Activated CD8-positive, alpha-beta memory T cell treated with anti-CD3 and anti-CD28 coated beads, Interleukin-2, amount 50 U/mL, for 1 hour (primary cell): ENCODE results near the gene LRRK1.

Experiments
- DNase-seq: peaks from one replicate; pipeline ENCODE4 v3.0.0-alpha.2; 2020; ENCODE audit errors: extremely low read depth

The LRRK1 gene

DNA sequence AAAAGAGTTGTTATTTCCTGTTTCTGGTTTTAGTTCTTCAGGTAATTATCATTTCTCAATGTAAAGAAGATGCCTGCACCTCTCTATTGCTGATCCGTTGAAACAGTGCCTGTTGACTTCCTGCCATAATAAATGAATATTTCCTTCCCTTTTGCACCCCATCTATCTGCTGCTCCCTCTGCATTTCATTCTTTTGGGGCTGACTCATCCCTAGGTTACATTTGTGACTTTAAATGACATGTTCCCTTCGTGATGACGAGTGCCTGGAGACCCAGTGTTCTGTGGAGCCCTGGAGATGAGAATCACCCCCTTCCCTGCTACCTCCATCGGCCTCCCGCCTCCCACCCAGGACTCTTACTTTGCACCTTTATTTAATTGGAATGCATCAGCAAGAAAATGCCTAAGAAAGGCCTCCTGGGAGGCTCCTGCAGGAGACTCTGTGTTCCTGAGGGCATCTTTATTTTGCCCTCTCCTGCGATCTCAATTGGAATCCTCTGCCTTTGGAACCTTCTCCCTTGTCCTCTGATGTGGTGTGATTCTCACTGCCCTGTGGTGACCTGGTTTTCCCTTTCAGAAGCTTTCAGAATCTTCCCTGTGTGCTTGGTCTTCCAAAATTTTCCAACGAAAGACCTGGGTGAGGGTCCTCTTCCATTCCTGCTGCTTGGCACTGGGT, 13.7 kb downstream of the LRRK1 start:
- DNase-seq = no peak

DNA sequence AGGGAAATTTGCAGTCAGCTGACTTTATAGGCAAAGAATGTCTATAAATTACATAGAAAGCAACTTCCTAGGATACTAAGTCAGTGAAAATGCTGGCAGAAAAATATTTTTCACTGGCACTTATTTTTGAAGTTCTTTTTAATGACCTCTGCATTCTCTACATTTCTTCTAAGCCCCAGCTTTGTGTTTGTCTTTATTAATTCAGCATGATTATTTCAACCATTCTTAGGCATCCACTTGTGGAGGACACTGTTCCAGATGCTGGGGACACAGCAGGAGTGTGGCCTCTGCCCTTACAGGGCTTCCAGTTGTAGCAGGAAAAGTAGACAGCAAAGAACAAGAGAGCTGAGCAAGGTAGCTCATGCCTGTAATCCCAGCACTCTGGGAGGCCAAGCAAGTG, 15.0 kb downstream of the LRRK1 start:
- no peak for DNase-seq

DNA sequence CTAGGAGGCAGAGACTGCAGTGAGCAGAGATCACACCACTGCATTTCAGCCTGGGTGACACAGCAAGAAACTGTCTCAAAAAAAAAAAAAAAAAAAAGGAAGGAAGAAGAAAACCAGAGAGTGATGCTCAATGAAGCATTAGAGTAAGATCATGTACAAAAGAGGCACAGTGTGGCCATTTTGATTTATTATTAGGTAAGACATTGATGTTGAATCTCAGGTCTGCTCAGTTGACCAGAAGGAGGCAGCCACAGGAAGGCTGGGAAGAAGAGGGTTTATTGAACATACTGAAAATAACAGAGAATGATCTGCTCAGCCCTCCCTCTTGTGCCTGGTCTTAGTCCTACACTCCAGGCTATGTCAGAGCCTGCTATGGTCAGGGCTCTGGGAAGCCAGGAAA, 15.6 kb downstream of the LRRK1 start:
- no peak for DNase-seq

GRCh38 chr15:100937171-100937570, 18.0 kb downstream of the LRRK1 start:
- no peak for DNase-seq

DNA sequence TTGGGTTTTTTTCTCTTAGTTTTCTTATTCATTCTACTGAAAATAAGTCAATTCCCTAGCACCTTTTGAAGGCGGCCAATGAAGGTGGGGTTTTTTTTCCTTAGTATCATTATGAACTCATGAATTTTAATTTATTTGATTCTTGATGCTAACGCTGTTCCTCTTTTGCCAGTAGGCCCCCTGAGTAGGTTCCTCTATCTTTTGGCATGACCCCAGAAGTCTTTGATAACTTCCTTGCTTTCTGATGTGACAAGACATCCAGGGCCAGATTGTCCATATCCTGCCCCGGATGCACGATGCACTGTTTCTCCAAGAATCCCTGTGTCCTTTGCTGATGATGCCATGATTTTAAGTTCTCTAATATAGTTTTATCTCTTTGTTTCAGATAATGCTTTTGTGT, 20.6 kb downstream of the LRRK1 start:
- no peak for DNase-seq

- DNase-seq = no peak
Observed at GRCh38 chr15:100940767-100941379, 21.7 kb downstream of the LRRK1 start.

GRCh38 chr15:100941536-100941935, 22.4 kb downstream of the LRRK1 start:
- no peak for DNase-seq

DNA sequence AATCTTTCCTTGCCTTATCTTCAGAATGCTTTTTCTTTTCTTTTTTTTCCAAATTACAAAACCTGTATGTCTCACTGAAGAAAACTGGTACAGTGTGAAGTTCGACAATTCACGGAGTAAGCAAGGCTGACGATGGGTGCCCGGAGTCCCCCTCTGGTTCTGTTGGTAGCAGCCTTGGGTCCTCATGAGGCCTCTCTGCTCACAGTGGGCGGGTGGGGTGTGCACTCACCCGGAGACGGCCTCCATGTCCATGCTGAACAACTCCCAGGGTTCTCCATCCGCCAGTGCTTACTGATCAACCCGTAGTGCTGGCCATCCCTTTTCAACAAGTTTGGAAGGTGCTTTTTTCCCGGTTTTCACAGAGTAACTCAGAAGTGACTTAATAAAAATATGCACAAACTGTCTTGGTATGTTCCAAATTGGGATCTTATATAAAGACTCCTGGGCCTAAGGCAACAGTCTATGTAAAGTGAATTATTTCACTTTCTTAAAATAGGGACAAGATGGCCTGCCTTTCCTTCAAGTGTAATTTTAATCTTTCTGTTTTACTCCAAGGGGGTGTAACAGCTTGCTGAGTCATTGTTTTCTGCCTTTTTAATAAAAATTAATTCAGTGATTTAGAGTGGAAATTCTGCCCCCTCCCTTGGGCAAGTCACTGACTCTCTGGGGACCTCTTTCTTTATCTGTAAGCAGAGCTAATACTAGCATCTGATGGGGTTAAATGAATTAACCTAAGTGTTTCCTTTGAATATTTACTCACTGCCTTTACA, 23.7 kb downstream of the LRRK1 start:
- DNase-seq = no peak

- no peak for DNase-seq
Observed at GRCh38 chr15:100944244-100944895, 25.2 kb downstream of the LRRK1 start.

DNA sequence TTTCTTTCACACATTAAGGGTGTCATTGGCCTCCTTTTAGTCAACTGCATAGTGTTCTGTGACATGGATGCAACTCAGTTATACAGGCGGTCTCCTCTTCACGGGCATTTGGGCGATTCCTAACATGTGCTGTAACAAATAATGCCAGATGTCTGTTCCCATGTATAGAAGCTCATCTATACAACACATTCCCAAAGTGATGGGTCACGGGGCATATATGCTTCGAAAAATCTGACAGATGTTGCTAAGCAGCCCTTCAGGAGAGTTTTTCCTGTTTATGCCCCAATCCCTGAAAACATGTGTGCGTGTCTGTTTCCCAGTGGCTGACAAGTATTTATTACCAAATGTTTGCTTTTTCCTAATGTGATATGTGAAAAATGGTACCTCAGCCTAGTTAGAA, 25.8 kb downstream of the LRRK1 start:
- no peak for DNase-seq

GRCh38 chr15:100947760-100948429, 28.7 kb downstream of the LRRK1 start:
- no peak for DNase-seq

DNA sequence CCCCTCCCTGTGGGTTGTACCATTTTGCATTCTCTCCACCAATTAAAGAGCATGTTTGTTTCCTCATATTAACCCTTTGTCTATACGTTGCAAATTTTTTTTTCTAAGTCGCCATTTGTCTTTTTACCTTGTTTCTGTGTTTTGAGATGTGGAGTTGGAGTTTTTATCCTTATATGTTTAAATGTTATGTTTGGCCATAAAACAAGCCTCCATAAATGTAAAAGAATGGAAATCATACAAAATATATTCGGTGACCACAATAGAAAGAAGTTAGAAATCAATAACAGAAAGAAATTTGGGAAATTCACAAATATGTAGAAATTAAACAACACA, 29.2 kb downstream of the LRRK1 start:
- no peak for DNase-seq

DNA sequence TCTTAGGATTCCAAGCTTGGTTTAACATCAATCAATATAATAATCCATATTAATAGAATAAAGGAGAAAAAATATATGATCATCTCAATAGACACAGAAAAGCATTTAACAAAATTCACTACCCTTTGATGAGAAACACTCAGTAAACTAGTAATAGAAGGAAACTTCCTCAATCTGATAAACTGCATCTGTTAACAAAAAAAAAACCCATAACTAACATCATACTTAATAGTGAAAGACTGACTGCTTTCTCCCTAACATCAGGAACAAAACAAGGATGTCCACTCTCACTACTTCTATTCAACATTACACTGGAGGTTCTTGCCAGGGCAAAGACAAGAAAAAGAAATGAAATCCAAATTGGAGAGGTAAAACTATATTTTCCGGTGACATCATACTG, 30.5 kb downstream of the LRRK1 start:
- no peak for DNase-seq

- no peak for DNase-seq
Observed at GRCh38 chr15:100951965-100952364, 32.8 kb downstream of the LRRK1 start.

- DNase-seq = no peak
Observed at GRCh38 chr15:100952566-100952965, 33.4 kb downstream of the LRRK1 start.

GRCh38 chr15:100958326-100959065, 39.3 kb downstream of the LRRK1 start:
- DNase-seq = no peak

DNA sequence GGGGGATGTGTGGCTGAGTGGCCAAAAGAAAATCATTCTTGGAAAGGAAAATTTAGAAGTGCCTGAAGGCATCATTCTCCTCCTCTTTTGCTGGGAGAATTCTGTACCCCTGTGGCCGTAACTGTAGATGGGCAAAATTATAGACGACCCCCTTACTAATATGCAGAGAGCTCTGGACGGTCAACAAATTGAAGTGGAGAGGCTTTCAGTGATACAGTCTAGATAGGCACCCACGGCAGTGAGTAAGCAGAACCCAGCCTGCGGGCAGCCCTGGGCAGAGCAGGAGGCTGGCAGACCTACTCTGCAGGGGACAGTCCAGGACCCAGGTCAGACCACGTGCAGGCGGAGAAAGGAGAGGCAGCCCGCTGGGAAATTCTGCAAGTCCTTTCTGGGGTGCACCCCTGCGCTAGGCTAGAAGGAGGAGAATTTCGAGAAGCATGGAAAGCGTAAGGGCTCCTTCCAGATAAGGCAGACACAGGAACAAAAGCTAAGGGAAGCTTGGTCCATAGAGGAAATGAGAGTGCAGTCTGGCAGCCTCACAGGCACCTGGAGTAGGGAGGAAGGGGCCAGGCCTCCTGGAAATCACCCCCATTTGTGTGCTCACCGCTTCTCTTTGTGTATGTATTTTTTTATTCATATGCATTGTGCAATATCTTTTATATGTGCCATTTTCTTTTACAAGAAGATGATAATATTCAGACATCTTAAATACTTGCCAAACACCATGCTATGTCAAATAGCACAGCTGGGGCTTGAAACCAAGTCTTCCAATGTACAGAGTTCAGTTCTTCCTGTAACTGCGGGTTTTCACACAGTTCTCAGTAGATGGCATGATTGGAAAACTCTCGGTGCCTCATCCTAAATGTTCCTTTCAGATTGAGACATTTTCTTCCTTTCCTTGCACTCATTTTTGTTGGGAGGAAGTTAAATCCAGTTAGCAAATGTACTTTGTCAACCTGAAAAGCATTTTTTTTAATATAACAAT, 40.2 kb downstream of the LRRK1 start:
- DNase-seq = no peak

DNA sequence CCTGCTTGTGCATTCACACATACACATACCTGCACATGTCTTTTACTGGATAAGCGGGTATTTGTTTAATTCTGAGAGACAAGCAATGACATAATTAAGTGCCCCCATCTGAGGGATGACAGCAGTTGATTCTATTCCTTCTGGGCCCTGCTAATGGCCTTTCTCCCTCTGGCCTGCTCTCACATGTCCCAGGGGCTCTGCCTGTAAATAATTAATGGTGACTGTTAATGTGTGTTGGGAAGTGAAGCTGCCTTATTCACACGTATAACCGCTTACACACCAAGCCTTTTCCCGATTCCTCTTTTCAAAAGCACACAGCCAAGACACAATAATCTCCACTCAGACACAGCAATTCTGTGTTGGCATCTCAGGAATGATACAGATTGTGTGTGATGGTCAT, 47.8 kb downstream of the LRRK1 start:
- no peak for DNase-seq

DNA sequence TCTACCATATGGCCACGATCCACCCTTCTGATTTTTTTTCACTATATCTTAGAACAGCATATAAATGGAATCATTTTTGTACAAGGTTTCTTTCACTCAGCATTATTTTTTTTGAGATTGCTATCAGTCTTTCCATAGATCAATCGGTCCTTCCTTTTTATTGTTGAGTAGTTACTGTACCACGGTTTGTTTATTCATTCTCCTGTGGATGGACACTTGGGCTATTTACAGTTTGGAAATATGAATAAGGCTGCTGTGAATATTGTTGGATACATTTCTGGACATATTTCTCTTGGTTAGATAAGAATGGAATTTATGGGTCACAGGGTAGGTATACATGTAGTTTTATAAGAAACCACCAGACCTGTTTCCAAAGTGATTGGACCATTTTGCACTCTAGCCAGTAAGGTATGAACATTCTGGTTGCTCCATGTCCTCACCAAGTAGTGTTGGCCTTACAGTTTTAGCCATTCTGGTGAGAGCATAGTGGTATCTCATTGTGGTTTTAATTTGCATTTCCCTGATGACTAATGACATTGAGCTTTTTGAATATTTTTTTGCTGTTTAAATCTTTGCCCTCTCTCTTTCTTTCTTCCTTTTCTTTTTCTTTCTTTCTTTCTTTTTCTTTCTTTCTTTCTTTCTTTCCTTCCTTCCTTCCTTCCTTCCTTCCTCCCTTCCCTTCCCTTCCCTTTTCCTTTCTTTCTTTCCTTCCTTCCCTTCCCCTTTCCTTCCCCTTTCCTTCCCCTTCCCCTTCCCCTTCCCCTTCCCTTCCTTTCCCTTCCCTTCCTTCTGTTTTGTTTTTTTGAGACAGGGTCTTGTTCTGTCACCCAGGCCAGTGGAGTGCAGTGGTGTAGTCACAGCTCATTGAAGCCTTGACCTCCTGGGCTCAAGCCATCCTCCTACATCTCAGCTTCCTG, 49.2 kb downstream of the LRRK1 start:
- DNase-seq = no peak
